Eye (tissue), 1 donor: Measurements from ENCODE around the gene SRF.
"Not testable (repeated sequence)": the region's sequence is repeated elsewhere in the genome, so short reads cannot be mapped to it uniquely, and the experiment has no call there.

Experiments used
- DNase-seq: peaks from one replicate; pipeline ENCODE4 v3.0.0-alpha.2; 2015

SRF gene

GRCh38 chr6:43170931-43171706 is at the start of gene SRF:
Gene SRF (plus strand): TSS chr6:43171269. CDS start chr6:43171657, 388 bp downstream.
- DNase-seq = peak; percentile 100

DNA sequence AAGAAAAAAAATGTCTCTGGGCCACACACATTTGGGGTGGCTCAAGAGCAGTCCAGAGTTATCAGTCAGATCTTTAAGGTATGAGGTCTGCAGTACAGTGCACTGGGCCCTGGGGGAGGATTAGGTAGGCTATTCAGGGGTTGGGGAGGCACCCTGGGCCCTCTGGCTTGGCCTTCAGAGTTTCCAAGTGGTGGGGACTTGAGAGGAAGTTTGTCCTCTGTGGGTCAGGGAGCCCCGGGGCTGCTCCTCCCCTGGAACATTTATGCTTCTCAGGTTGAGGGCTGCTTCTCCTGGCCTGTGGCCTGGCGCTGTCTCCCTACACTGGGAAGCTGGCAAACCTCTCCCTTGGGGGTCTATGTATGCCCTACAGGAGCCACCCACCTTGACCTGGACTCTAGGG is 48.9 kb upstream of the SRF start:
- no peak for DNase-seq

- DNase-seq = peak; percentile 70
Observed at GRCh38 chr6:43123461-43124314, 47.4 kb upstream of the SRF start.

- no peak for DNase-seq
Observed at GRCh38 chr6:43124481-43124880, 46.6 kb upstream of the SRF start.

GRCh38 chr6:43125119-43125518 is 46.0 kb upstream of the SRF start:
- peak; percentile 74 for DNase-seq

DNA sequence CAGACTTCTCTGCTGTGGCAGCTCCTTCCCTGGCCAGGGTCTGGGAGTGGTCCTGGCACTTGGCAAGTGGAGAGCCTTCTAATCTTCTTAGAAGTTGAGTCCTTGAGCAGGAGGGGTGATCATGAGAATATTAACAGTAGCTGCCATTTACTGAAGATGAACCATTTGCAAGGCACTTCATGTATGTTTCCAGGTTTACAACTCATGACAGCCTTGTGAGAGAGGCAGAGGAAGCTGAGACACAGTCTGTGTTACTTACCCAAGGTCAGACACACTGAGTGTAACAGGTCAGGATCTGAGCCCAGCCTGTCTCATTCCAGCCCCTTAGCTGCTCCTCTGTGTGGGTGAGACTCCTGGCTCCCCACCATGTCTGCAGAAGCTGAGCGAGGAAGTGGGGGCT is 45.5 kb upstream of the SRF start:
- DNase-seq = no peak

DNA sequence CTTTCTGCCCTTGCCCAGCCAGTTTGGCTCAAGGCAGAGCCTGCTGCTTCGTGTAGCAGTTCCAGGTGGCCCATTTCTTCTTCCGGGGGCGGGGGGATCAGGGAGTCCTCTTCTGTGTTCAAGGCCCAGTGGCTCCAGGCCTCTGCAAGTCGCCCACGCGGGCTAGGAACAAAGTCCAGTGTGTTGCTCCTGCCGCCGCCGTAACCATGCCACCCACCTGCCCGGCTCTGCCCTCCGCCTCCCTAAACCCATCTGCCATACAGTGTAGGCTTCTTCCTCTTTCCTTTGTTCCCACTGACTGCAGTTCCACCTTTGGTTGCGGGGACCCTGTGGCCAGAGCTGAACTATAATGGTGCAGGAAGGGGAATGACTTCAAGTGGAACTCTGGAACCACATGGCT is 43.9 kb upstream of the SRF start:
- no peak for DNase-seq

DNA sequence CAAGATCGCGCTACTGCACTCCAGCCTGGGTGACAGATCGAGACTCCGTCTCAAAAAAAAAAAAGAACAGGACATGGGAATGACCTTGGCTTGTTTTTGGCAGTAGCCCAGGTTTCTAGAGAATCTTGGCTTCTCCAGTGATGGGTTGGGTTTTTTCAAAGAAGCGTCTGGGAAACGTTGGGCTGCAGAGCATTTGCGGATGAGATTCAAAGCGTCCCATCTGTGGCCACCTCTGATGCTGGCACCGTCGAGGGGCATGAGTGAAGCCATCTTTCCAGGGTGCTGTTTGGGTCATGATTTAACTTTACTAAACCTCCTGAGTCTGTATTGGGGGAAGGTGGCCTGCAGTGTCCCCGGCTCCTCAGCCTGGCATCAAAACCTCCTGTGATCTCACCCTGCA is 43.2 kb upstream of the SRF start:
- no peak for DNase-seq

DNA sequence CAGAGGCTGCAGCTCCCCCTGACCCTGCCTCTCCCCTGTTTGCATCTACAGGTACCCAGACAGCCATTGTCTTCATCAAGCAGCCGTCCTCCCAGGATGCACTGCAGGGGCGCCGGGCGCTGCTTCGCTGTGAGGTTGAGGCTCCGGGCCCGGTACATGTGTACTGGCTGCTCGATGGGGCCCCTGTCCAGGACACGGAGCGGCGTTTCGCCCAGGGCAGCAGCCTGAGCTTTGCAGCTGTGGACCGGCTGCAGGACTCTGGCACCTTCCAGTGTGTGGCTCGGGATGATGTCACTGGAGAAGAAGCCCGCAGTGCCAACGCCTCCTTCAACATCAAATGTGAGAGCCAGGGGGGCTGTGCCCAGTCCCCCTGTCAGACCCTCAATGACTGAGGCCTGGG is 42.1 kb upstream of the SRF start:
- DNase-seq = no peak

- no peak for DNase-seq
Observed at GRCh38 chr6:43129434-43130194, 41.5 kb upstream of the SRF start.

GRCh38 chr6:43130429-43130828 is 40.6 kb upstream of the SRF start:
- DNase-seq = no peak

GRCh38 chr6:43131379-43131778 is 39.7 kb upstream of the SRF start:
- not testable (repeated sequence) for DNase-seq

- no peak for DNase-seq
Observed at GRCh38 chr6:43138267-43138666, 32.8 kb upstream of the SRF start.

- not testable (repeated sequence) for DNase-seq
Observed at GRCh38 chr6:43139973-43140372, 31.1 kb upstream of the SRF start.

DNA sequence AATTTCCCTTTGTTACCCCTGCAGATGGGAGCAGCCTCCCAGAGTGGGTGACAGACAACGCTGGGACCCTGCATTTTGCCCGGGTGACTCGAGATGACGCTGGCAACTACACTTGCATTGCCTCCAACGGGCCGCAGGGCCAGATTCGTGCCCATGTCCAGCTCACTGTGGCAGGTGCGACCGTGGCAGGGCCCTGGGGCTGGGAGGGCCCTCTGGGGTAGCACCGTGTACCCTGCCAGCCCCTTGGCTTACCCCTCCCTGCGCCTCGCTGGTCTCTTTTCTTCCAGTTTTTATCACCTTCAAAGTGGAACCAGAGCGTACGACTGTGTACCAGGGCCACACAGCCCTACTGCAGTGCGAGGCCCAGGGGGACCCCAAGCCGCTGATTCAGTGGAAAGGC is 29.4 kb upstream of the SRF start:
- no peak for DNase-seq

- DNase-seq = no peak
Observed at GRCh38 chr6:43142101-43142500, 29.0 kb upstream of the SRF start.

DNA sequence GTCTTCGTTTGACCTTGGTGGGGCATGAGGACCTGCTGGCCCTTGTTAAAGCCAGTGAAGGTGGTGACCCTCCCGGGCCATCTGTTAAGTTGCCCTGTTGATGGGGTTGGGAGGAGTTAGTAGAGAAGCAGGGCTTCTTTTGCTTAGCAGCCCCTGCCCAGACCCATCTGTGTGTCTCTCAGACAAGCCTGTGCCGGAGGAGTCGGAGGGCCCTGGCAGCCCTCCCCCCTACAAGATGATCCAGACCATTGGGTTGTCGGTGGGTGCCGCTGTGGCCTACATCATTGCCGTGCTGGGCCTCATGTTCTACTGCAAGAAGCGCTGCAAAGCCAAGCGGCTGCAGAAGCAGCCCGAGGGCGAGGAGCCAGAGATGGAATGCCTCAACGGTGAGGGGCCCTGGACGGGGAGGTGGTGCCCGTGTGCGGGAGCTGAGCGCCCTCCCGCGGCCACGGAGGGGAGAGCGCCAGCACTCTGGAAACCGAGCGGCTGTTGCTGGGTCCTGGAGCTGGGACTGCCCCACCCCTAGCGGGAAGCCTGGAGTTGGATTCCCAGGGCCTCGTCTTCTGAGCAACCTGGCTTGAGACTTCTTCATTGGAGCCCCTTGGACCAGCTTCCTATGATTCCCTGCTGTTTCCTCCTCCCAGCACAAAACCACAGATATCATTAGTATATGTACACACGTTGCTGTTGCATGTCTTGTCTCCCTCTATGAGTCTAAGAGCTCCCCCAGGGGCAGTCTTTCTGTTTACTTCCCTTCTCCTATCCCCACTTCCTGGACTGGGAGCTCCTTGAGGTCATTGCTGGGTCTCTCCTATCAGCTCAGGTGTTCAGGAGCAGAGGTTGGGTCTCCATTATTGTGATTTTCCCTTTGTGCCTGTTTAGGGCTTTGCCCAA is 27.6 kb upstream of the SRF start:
- peak; percentile 97 for DNase-seq

GRCh38 chr6:43144879-43145278 is 26.2 kb upstream of the SRF start:
- DNase-seq = no peak

GRCh38 chr6:43146261-43146660 is 24.8 kb upstream of the SRF start:
- no peak for DNase-seq

DNA sequence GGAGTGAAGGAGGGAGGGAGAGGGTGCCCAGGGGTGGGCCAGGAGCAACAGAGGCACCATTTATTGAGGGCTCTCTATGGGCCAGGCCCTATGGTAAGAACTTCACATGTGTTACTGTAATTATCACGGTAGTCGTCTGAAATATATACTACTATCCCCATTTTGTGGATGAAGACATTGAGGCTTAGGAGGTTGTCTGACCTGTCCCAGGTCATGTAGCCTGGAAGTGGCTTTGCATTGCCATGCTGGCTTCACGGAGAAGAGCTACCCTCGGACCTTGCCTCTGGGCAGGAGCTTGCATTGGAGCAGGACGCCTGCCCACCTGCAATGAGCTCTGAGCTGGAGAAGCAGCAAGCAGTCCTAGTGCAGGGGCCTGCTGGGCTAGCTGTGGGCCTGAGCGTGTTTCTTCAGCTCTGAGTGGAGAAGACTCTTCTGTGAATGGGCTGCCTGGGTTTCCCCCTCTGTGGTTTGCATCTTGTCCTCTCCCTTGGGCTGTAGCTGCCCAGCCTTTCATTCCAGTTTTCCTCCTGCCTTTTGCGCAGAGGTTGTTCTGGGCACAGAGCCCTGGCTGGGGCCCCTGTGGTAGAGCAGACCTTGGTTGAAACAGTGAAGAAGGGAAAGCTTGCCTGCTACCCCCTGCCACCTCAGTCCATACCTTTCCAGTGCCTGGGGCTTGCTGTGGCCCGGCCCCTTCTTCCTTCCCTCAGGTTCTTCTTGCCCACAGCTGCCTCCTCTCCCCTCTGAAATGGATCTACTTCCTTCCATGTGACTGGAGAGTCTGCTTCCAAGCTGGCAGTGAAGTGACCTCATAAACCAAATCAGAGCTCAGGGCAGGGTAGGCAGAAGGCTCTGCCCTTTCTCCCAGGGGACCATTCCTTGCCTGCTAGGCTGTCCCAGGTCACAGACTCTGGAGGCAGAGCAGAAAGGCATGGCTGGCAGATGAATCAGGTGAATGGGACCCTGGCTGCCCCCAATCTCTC is 24.1 kb upstream of the SRF start:
- no peak for DNase-seq
